OCI-LY1 (cell line): ENCODE data around the gene SDK1.

ENCODE experiments used
- CTCF ChIP-seq: fragments of 200-600 bp; sonication (generic), shearing (Covaris generic); IDR thresholded peaks from 2 replicates; pipeline ENCODE4 v1.5.1; 2017; ENCODE audit warnings: mild to moderate bottlenecking, antibody characterized with exemption, low read length, moderate library complexity, mixed read lengths
- EZH2 ChIP-seq: fragments of 200-600 bp; sonication (generic), shearing (Covaris generic); IDR thresholded peaks from 2 replicates; pipeline ENCODE4 v1.8.0; 2017; ENCODE audit warnings: borderline replicate concordance, mixed run types, mild to moderate bottlenecking, antibody characterized with exemption, low read length, moderate library complexity, mixed read lengths

DNA sequence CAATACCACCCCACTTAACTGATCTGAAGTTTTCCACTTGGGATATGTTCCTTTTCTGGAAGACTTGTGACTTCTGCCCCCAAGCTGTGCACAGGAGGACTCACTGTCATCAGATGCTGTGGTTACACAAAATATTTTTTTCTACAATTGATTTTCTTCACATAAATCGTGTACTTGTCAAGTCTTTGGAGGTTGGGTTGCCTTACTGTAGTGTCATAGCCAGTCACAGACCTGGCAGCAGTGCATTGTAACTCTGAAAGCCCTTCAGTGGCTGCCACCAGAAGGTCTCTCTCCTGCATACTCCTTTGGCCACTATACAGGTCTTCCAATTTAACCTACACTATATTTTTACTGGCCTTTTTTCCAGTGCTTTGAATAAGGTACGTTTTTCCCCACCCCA, 73.2 kb downstream of the SDK1 start:
- no peak for TF ChIP-seq CTCF
- no peak for TF ChIP-seq EZH2
